ENCODE results near the gene PPP1R9B.

- peak; percentile 8 to 22 (median 10) for TF ChIP-seq CTCF (IDR thresholded peaks at IDR 0.05)
- no peak for TF ChIP-seq POLR2A (IDR thresholded peaks at IDR 0.05)
Measured at GRCh38 chr17:50176559-50177357, 26.3 kb upstream of the PPP1R9B start.
